HT1080 (cell line): Measurements from ENCODE around the gene NEK7. TPM values are rescaled to one million over a fixed set of nuclear protein-coding genes. Genes with fewer than 3 reads are reported as not detected.

ENCODE experiments used
- DNase-seq: peaks from one replicate; pipeline ENCODE4 v3.0.0-alpha.2; 2015; ENCODE audit warnings: low read depth
- total RNA-seq: library from RNA; depleted of rRNA; stranded (reverse); fragments of >200 nt; shearing (Covaris generic); gene quantifications from 2 replicates; pipeline ENCODE4 v1.2.3, GENCODE V29; 2014; rRNA removed

NEK7 gene
- total RNA-seq, 1 experiment from 2014 or later = 48.7 TPM

- no peak for DNase-seq
These were observed 178.9 kb downstream of the NEK7 start for GRCh38 chr1:198335663-198336062.

- DNase-seq = no peak
These were observed 181.1 kb downstream of the NEK7 start for GRCh38 chr1:198337886-198338285.

GRCh38 chr1:198340139-198340538, 183.3 kb downstream of the NEK7 start:
- no peak for DNase-seq

GRCh38 chr1:198346178-198346577, 189.4 kb downstream of the NEK7 start:
- no peak for DNase-seq

- no peak for DNase-seq
These were observed 193.7 kb downstream of the NEK7 start for GRCh38 chr1:198350456-198350855.

GRCh38 chr1:198352975-198353695, 196.3 kb downstream of the NEK7 start:
- no peak for DNase-seq

GRCh38 chr1:198357937-198358336, 201.1 kb downstream of the NEK7 start:
- DNase-seq = no peak

GRCh38 chr1:198359024-198359653, 202.3 kb downstream of the NEK7 start:
- no peak for DNase-seq

GRCh38 chr1:198360208-198360729, 203.5 kb downstream of the NEK7 start:
- DNase-seq = no peak

GRCh38 chr1:198361237-198361767, 204.5 kb downstream of the NEK7 start:
- DNase-seq = no peak

- no peak for DNase-seq
These were observed 206.9 kb downstream of the NEK7 start for GRCh38 chr1:198363625-198364151.

- no peak for DNase-seq
These were observed 207.7 kb downstream of the NEK7 start for GRCh38 chr1:198364471-198364870.

- DNase-seq = no peak
These were observed 210.5 kb downstream of the NEK7 start for GRCh38 chr1:198367296-198367695.

GRCh38 chr1:198370996-198371395, 214.2 kb downstream of the NEK7 start:
- DNase-seq = no peak

Other genes starting within 250 kb of the NEK7 start
- gene LHX9, start 239.6 kb upstream of the NEK7 start, total RNA-seq = 0.37 and 1.1 TPM in 2 replicates